ENCODE data around the gene C4orf51.
"Not testable (repeated sequence)": the region's sequence is repeated elsewhere in the genome, so short reads cannot be mapped to it uniquely, and the experiment has no call there.

The C4orf51 gene

GRCh38 chr4:145679991-145680455 is at the start of gene C4orf51:
C4orf51 (plus strand) TSS chr4:145680146; CDS start chr4:145680204, 58 bp downstream.
- no peaks in the 10 kb centered on the region for H3K36me3 ChIP-seq (ENCODE audit: insufficient read depth, low read length)
- no peaks in the 10 kb centered on the region for H3K27me3 ChIP-seq (ENCODE audit: insufficient read depth, low read length, poor library complexity)
- H3K9me3 ChIP-seq (ENCODE audit: insufficient read depth, low read length, severe bottlenecking) = no peaks in the 10 kb centered on the region
- H3K4me3 ChIP-seq (ENCODE audit: low read depth in 1 of 2, low read length in 2 of 2) = no peak within 1 kb of the TSS
- H3K4me2 ChIP-seq (ENCODE audit: insufficient read depth, low read length) = no peak within 1 kb of the TSS
- DNase-seq (no peak), ATAC-seq (ENCODE audit: insufficient read depth, low read depth) (no peak)
- H3K9ac ChIP-seq (ENCODE audit: low read depth, low read length) = no peak within 1 kb of the TSS
- H3K27ac ChIP-seq (ENCODE audit: low read length) = no peak within 1 kb of the TSS
- no peaks in the 10 kb centered on the region for H3K79me2 ChIP-seq (ENCODE audit: insufficient read depth, low read length)
- no peak for TF ChIP-seq EZH2 (IDR thresholded peaks at IDR 0.05; ENCODE audit: borderline replicate concordance, low read depth, low read length, severe bottlenecking)
- no peak within 1 kb of the TSS for H2AFZ ChIP-seq (ENCODE audit: low read depth, low read length)
- H3K4me1 ChIP-seq (ENCODE audit: insufficient read depth, low read length) = no peaks in the 10 kb centered on the region
- no peaks in the 10 kb centered on the region for H4K20me1 ChIP-seq (ENCODE audit: insufficient read depth, low read length)

GRCh38 chr4:145635117-145635516 is 44.8 kb upstream of the C4orf51 start:
- DNase-seq (no peak), ATAC-seq (ENCODE audit: insufficient read depth, low read depth) (peak; percentile 61; the same call in 2 of the 3 replicates)
- Histone ChIP-seq H3K79me2 (ENCODE audit: insufficient read depth, low read length) (peaks cover 4% of the 10 kb centered on the region; the same call in 1 of the 2 replicates), H4K20me1 (ENCODE audit: insufficient read depth, low read length) (peaks cover 5% of the 10 kb centered on the region; the same call in 1 of the 2 replicates), H3K4me2 (ENCODE audit: insufficient read depth, low read length) (no peak overlapping the region), H3K36me3 (ENCODE audit: insufficient read depth, low read length) (no peaks in the 10 kb centered on the region), H3K9ac (ENCODE audit: low read depth, low read length) (no peak overlapping the region), H3K4me3 (ENCODE audit: low read depth in 1 of 2, low read length in 2 of 2) (no peak overlapping the region), H3K9me3 (ENCODE audit: insufficient read depth, low read length, severe bottlenecking) (no peaks in the 10 kb centered on the region), H3K27ac (ENCODE audit: low read length) (no peak overlapping the region), H3K4me1 (ENCODE audit: insufficient read depth, low read length) (no peaks in the 10 kb centered on the region), H2AFZ (ENCODE audit: low read depth, low read length) (no peak overlapping the region), H3K27me3 (ENCODE audit: insufficient read depth, low read length, poor library complexity) (no peaks in the 10 kb centered on the region)
- no peak for TF ChIP-seq EZH2 (IDR thresholded peaks at IDR 0.05; ENCODE audit: borderline replicate concordance, low read depth, low read length, severe bottlenecking)
- no peak for TF ChIP-seq CTCF (IDR thresholded peaks at IDR 0.05; ENCODE audit: borderline replicate concordance, extremely low read depth, low read length, poor library complexity, severe bottlenecking)

GRCh38 chr4:145635630-145636029 is 44.3 kb upstream of the C4orf51 start:
- peaks cover under 1% of the 10 kb centered on the region; the same call in 1 of the 2 replicates for H3K36me3 ChIP-seq (ENCODE audit: insufficient read depth, low read length)
- H2AFZ ChIP-seq (ENCODE audit: low read depth, low read length) = no peak overlapping the region
- peaks cover 5% of the 10 kb centered on the region; the same call in 1 of the 2 replicates for H4K20me1 ChIP-seq (ENCODE audit: insufficient read depth, low read length)
- H3K4me2 ChIP-seq (ENCODE audit: insufficient read depth, low read length) = no peak overlapping the region
- H3K27ac ChIP-seq (ENCODE audit: low read length) = no peak overlapping the region
- H3K9ac ChIP-seq (ENCODE audit: low read depth, low read length) = no peak overlapping the region
- H3K4me3 ChIP-seq (ENCODE audit: low read depth in 1 of 2, low read length in 2 of 2) = no peak overlapping the region
- H3K27me3 ChIP-seq (ENCODE audit: insufficient read depth, low read length, poor library complexity) = no peaks in the 10 kb centered on the region
- DNase-seq (no peak), ATAC-seq (ENCODE audit: insufficient read depth, low read depth) (no peak)
- H3K79me2 ChIP-seq (ENCODE audit: insufficient read depth, low read length) = peaks cover 4% of the 10 kb centered on the region; the same call in 1 of the 2 replicates
- no peak for TF ChIP-seq EZH2 (IDR thresholded peaks at IDR 0.05; ENCODE audit: borderline replicate concordance, low read depth, low read length, severe bottlenecking)
- TF ChIP-seq CTCF (IDR thresholded peaks at IDR 0.05; ENCODE audit: borderline replicate concordance, extremely low read depth, low read length, poor library complexity, severe bottlenecking) = no peak
- H3K9me3 ChIP-seq (ENCODE audit: insufficient read depth, low read length, severe bottlenecking) = no peaks in the 10 kb centered on the region
- H3K4me1 ChIP-seq (ENCODE audit: insufficient read depth, low read length) = no peaks in the 10 kb centered on the region

- H3K27ac ChIP-seq (ENCODE audit: low read length) = no peak overlapping the region
- no peak overlapping the region for H2AFZ ChIP-seq (ENCODE audit: low read depth, low read length)
- H3K36me3 ChIP-seq (ENCODE audit: insufficient read depth, low read length) = peaks cover 2% of the 10 kb centered on the region; the same call in 1 of the 2 replicates
- no peaks in the 10 kb centered on the region for H3K4me1 ChIP-seq (ENCODE audit: insufficient read depth, low read length)
- ATAC-seq (ENCODE audit: insufficient read depth, low read depth) (peak; percentile 48; the same call in 1 of the 3 replicates), DNase-seq (no peak)
- H3K9ac ChIP-seq (ENCODE audit: low read depth, low read length) = no peak overlapping the region
- no peaks in the 10 kb centered on the region for H3K27me3 ChIP-seq (ENCODE audit: insufficient read depth, low read length, poor library complexity)
- no peak overlapping the region for H3K4me2 ChIP-seq (ENCODE audit: insufficient read depth, low read length)
- H3K79me2 ChIP-seq (ENCODE audit: insufficient read depth, low read length) = no peaks in the 10 kb centered on the region
- H4K20me1 ChIP-seq (ENCODE audit: insufficient read depth, low read length) = peaks cover under 1% of the 10 kb centered on the region; the same call in 1 of the 2 replicates
- H3K4me3 ChIP-seq (ENCODE audit: low read depth in 1 of 2, low read length in 2 of 2) = no peak overlapping the region
- H3K9me3 ChIP-seq (ENCODE audit: insufficient read depth, low read length, severe bottlenecking) = no peaks in the 10 kb centered on the region
- TF ChIP-seq CTCF (IDR thresholded peaks at IDR 0.05; ENCODE audit: borderline replicate concordance, extremely low read depth, low read length, poor library complexity, severe bottlenecking) (no peak), EZH2 (IDR thresholded peaks at IDR 0.05; ENCODE audit: borderline replicate concordance, low read depth, low read length, severe bottlenecking) (no peak)
Measured at GRCh38 chr4:145639186-145639698, 40.7 kb upstream of the C4orf51 start.

GRCh38 chr4:145640236-145640635 is 39.7 kb upstream of the C4orf51 start:
- not testable (repeated sequence) for H3K79me2 ChIP-seq (ENCODE audit: insufficient read depth, low read length); H4K20me1 ChIP-seq (ENCODE audit: insufficient read depth, low read length); H3K4me3 ChIP-seq (ENCODE audit: low read depth in 1 of 2, low read length in 2 of 2); H3K9me3 ChIP-seq (ENCODE audit: insufficient read depth, low read length, severe bottlenecking); H3K27ac ChIP-seq (ENCODE audit: low read length); H3K27me3 ChIP-seq (ENCODE audit: insufficient read depth, low read length, poor library complexity); H3K36me3 ChIP-seq (ENCODE audit: insufficient read depth, low read length); ATAC-seq (ENCODE audit: insufficient read depth, low read depth); H3K9ac ChIP-seq (ENCODE audit: low read depth, low read length); DNase-seq; H2AFZ ChIP-seq (ENCODE audit: low read depth, low read length); H3K4me2 ChIP-seq (ENCODE audit: insufficient read depth, low read length); H3K4me1 ChIP-seq (ENCODE audit: insufficient read depth, low read length)

Measured in DND-41 (cell line).